Mesendoderm (in vitro differentiated cells): ENCODE results near the gene NLRP12.
A peak's percentile ranks its signal among the peaks of the same experiment; 100 is the strongest.

ENCODE experiments used
- DNase-seq: peaks from one replicate; pipeline ENCODE4 v3.0.0; 2013
- H2AK5ac ChIP-seq: 2 replicates; pipeline ENCODE4 v1.6.1; 2013; ENCODE audit warnings: low read length, inconsistent platforms
- H2BK120ac ChIP-seq: 2 replicates; pipeline ENCODE4 v1.6.1; 2013; ENCODE audit warnings: low read depth, mild to moderate bottlenecking, low read length, moderate library complexity, mixed read lengths
- H2BK15ac ChIP-seq: replicated peaks from 2 replicates; pipeline ENCODE4 v1.6.1; 2013; ENCODE audit warnings: low read depth, mild to moderate bottlenecking, moderate library complexity
- H2BK5ac ChIP-seq: 2 replicates; pipeline ENCODE4 v1.6.1; 2013; ENCODE audit warnings: low read length, inconsistent platforms
- H3K18ac ChIP-seq: 2 replicates; pipeline ENCODE4 v1.6.1; 2013; ENCODE audit warnings: mild to moderate bottlenecking, low read length, mixed read lengths
- H3K23ac ChIP-seq: one replicate; pipeline ENCODE4 v1.6.1; 2013; ENCODE audit warnings: low read length
- H3K27ac ChIP-seq: 2 replicates; pipeline ENCODE4 v1.5.1; 2013; ENCODE audit warnings: low read depth, mild to moderate bottlenecking, inconsistent platforms, low read length, moderate library complexity
- H3K27me3 ChIP-seq: 2 replicates; pipeline ENCODE4 v1.6.1; 2013; ENCODE audit warnings: low read length, control low read depth, mild to moderate bottlenecking, inconsistent platforms; ENCODE audit not compliant: insufficient read depth, poor library complexity
- H3K36me3 ChIP-seq: 2 replicates; pipeline ENCODE4 v1.6.1; 2013; ENCODE audit warnings: low read length, inconsistent platforms; ENCODE audit not compliant: control insufficient read depth, insufficient read depth
- H3K4ac ChIP-seq: one replicate; pipeline ENCODE4 v1.6.1; 2013; ENCODE audit warnings: low read depth, mild to moderate bottlenecking, low read length, moderate library complexity
- H3K4me1 ChIP-seq: 2 replicates; pipeline ENCODE4 v1.6.1; 2013; ENCODE audit warnings: low read depth, low read length, inconsistent platforms; ENCODE audit not compliant: control insufficient read depth
- H3K4me2 ChIP-seq: 2 replicates; pipeline ENCODE4 v1.6.1; 2013; ENCODE audit warnings: low read length
- H3K4me3 ChIP-seq: 2 replicates; pipeline ENCODE4 v1.5.1; 2013; ENCODE audit warnings: mild to moderate bottlenecking, low read length
- H3K56ac ChIP-seq: one replicate; pipeline ENCODE4 v1.6.1; 2013; ENCODE audit warnings: low read length
- H3K79me1 ChIP-seq: 2 replicates; pipeline ENCODE4 v1.6.1; 2013; ENCODE audit warnings: low read length, inconsistent platforms
- H3K79me2 ChIP-seq: 2 replicates; pipeline ENCODE4 v1.6.1; 2013; ENCODE audit warnings: mild to moderate bottlenecking, low read length; ENCODE audit not compliant: control insufficient read depth, insufficient read depth
- H3K9ac ChIP-seq: 2 replicates; pipeline ENCODE4 v1.6.1; 2013; ENCODE audit warnings: low read length, inconsistent platforms
- H4K5ac ChIP-seq: one replicate; pipeline ENCODE4 v1.6.1; 2013; ENCODE audit warnings: low read length
- H4K8ac ChIP-seq: one replicate; pipeline ENCODE4 v1.6.1; 2013; ENCODE audit warnings: low read depth, mild to moderate bottlenecking, control low read depth, low read length, moderate library complexity
- WGBS: extraction: QIAGEN DNeasy Blood & Tissue Kit; methylation state at CpG from one replicate; pipeline ENCODE4 v1.1.7; 2013; ENCODE audit warnings: low lambda C conversion rate, missing lambda C conversion rate; ENCODE audit not compliant: insufficient coverage; ENCODE audit errors: extremely low coverage; 5-methylcytosine and 5-hydroxymethylcytosine counted together

Gene NLRP12

GRCh38 chr19:53865918-53866864, 42.1 kb upstream of the NLRP12 start:
- Histone ChIP-seq H3K36me3 (no peaks in the 10 kb centered on the region), H3K27ac (peak overlapping the region; percentile 92), H3K4me1 (peaks cover 2% of the 10 kb centered on the region), H2BK120ac (peak overlapping the region; percentile 39), H3K79me2 (peaks cover 14% of the 10 kb centered on the region), H2BK5ac (peak overlapping the region; percentile 25), H3K23ac (no peak overlapping the region), H3K18ac (peak overlapping the region; percentile 78), H3K56ac (peak overlapping the region; percentile 93), H2BK15ac (no peak overlapping the region), H3K9ac (peak overlapping the region; percentile 75), H2AK5ac (no peak overlapping the region), H3K4me2 (peak overlapping the region; percentile 82), H3K79me1 (peaks cover 3% of the 10 kb centered on the region), H4K8ac (peak overlapping the region; percentile 94), H3K4ac (peak overlapping the region; percentile 11), H3K4me3 (peak overlapping the region; percentile 34), H4K5ac (no peak overlapping the region), H3K27me3 (no peaks in the 10 kb centered on the region)
- peak; percentile 86 for DNase-seq
- WGBS = no CpG with 5 or more reads among the region's 50 CpGs

GRCh38 chr19:53865523-53865917, 41.4 kb upstream of the NLRP12 start:
- H3K27ac ChIP-seq = peak overlapping the region; percentile 92
- H3K4me3 ChIP-seq = no peak overlapping the region
- peaks cover 12% of the 10 kb centered on the region for H3K79me2 ChIP-seq
- H2BK120ac ChIP-seq = no peak overlapping the region
- no peak overlapping the region for H3K4ac ChIP-seq
- H3K27me3 ChIP-seq = no peaks in the 10 kb centered on the region
- no peak overlapping the region for H4K8ac ChIP-seq
- H4K5ac ChIP-seq = no peak overlapping the region
- H3K56ac ChIP-seq = peak overlapping the region; percentile 93
- DNase-seq = no peak
- H2BK15ac ChIP-seq = no peak overlapping the region
- no peak overlapping the region for H2AK5ac ChIP-seq
- WGBS = no CpG with 5 or more reads among the region's 9 CpGs
- H3K4me2 ChIP-seq = peak overlapping the region; percentile 65
- peak overlapping the region; percentile 75 for H3K9ac ChIP-seq
- H3K79me1 ChIP-seq = peaks cover 1% of the 10 kb centered on the region
- H3K36me3 ChIP-seq = no peaks in the 10 kb centered on the region
- H3K4me1 ChIP-seq = peaks cover 2% of the 10 kb centered on the region
- no peak overlapping the region for H2BK5ac ChIP-seq
- no peak overlapping the region for H3K23ac ChIP-seq
- H3K18ac ChIP-seq = no peak overlapping the region

- Histone ChIP-seq H2BK120ac (no peak overlapping the region), H3K36me3 (no peaks in the 10 kb centered on the region), H3K4me1 (peaks cover 2% of the 10 kb centered on the region), H3K79me2 (peaks cover 8% of the 10 kb centered on the region), H4K8ac (no peak overlapping the region), H3K56ac (peak overlapping the region; percentile 42), H3K79me1 (peaks cover 1% of the 10 kb centered on the region), H3K4me2 (no peak overlapping the region), H3K27ac (no peak overlapping the region), H3K4ac (no peak overlapping the region), H2BK15ac (no peak overlapping the region), H3K18ac (no peak overlapping the region), H3K27me3 (no peaks in the 10 kb centered on the region), H3K4me3 (no peak overlapping the region), H4K5ac (no peak overlapping the region), H2BK5ac (no peak overlapping the region), H2AK5ac (no peak overlapping the region), H3K23ac (no peak overlapping the region), H3K9ac (no peak overlapping the region)
- DNase-seq = no peak
- WGBS = no CpG with 5 or more reads among the region's 6 CpGs
Observed at GRCh38 chr19:53864308-53864836, 40.3 kb upstream of the NLRP12 start.

- WGBS = no CpG with 5 or more reads among the region's 2 CpGs
- H3K23ac ChIP-seq = no peak overlapping the region
- no peak overlapping the region for H2BK120ac ChIP-seq
- H3K79me2 ChIP-seq = no peaks in the 10 kb centered on the region
- no peak overlapping the region for H3K4me3 ChIP-seq
- no peak overlapping the region for H3K4me2 ChIP-seq
- H3K4me1 ChIP-seq = no peaks in the 10 kb centered on the region
- H3K9ac ChIP-seq = no peak overlapping the region
- no peak overlapping the region for H3K56ac ChIP-seq
- H2BK5ac ChIP-seq = no peak overlapping the region
- no peak overlapping the region for H4K8ac ChIP-seq
- no peaks in the 10 kb centered on the region for H3K27me3 ChIP-seq
- H3K36me3 ChIP-seq = no peaks in the 10 kb centered on the region
- DNase-seq = no peak
- H2BK15ac ChIP-seq = no peak overlapping the region
- H2AK5ac ChIP-seq = no peak overlapping the region
- no peak overlapping the region for H3K4ac ChIP-seq
- no peak overlapping the region for H3K18ac ChIP-seq
- H4K5ac ChIP-seq = no peak overlapping the region
- no peak overlapping the region for H3K27ac ChIP-seq
- no peaks in the 10 kb centered on the region for H3K79me1 ChIP-seq
Observed at GRCh38 chr19:53853707-53854106, 29.6 kb upstream of the NLRP12 start.

- H2BK15ac ChIP-seq = no peak overlapping the region
- H3K4me2 ChIP-seq = no peak overlapping the region
- no peak for DNase-seq
- H3K23ac ChIP-seq = no peak overlapping the region
- H3K27me3 ChIP-seq = no peaks in the 10 kb centered on the region
- H3K4me1 ChIP-seq = no peaks in the 10 kb centered on the region
- H4K5ac ChIP-seq = no peak overlapping the region
- no peak overlapping the region for H2AK5ac ChIP-seq
- H2BK5ac ChIP-seq = no peak overlapping the region
- H4K8ac ChIP-seq = no peak overlapping the region
- H3K4me3 ChIP-seq = no peak overlapping the region
- no peak overlapping the region for H3K27ac ChIP-seq
- no peak overlapping the region for H3K4ac ChIP-seq
- H2BK120ac ChIP-seq = no peak overlapping the region
- no peak overlapping the region for H3K9ac ChIP-seq
- no peak overlapping the region for H3K56ac ChIP-seq
- H3K18ac ChIP-seq = no peak overlapping the region
- H3K79me1 ChIP-seq = no peaks in the 10 kb centered on the region
- H3K79me2 ChIP-seq = no peaks in the 10 kb centered on the region
- WGBS = no CpG with 5 or more reads among the region's 11 CpGs
- H3K36me3 ChIP-seq = no peaks in the 10 kb centered on the region
Observed at GRCh38 chr19:53849237-53849676, 25.1 kb upstream of the NLRP12 start.
